HG02642 (cell line): Measurements from ENCODE around the gene ZNF236.
"Not testable (repeated sequence)": the region's sequence is repeated elsewhere in the genome, so short reads cannot be mapped to it uniquely, and the experiment has no call there.

ENCODE experiments used
- ATAC-seq: cut with Tn5 transposase; IDR thresholded peaks from one replicate; pipeline ENCODE4 v1.9.1; 2021; ENCODE audit warnings: mild to moderate bottlenecking; ENCODE audit not compliant: unreplicated experiment, poor library complexity

ZNF236 gene

DNA sequence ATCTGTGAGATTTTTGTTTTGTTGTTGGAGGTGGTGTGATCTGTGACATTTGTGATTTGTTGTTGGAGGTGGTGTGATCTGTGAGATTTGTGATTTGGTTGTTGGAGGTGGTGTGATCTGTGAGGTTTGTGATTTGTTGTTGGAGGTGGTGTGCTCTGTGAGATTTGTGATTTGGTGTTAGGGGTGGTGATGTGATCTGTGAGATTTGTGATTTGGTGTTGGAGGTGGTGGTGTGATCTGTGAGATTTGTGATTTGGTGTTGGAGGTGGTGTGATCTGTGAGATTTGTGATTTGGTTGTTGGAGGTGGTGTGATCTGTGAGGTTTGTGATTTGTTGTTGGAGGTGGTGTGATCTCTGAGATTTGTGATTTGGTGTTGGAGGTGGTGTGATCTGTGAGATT, 144.9 kb downstream of the ZNF236 start:
- ATAC-seq: not testable (repeated sequence)

DNA sequence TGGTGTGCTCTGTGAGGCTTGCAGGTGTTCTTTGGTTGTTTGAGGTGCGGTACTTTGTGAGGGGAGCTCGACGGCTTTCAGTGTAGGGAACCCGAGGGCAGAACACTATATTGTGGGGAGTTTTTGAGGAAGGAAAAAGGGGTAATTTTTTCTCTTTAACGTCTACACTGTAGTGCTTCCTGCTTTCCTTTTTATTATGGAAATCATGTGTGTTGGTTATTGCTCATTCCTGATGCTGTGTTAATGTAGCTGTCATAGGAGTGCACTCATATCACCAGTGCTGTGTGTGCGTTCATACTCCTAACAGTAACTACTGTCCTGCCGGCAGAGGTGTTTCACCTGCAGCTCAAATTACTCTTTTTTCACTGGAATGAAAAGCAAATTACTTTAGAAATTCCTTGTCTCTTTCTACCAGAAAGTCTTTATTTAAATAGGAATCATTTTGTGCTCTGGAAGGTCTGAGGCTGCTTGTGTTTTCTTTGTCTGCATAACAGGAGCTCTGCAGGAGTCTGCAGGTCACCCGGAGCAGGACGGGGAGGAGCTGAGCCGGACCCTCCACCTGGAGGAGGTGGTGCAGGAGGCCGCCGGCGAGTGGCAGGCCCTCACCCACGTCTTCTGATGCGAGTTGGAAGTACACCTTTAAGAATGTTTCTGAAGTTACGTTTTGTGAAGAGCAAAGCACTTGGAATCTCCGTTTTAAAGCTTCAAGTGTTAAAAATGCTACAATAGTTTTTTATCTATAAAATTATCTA, 145.5 kb downstream of the ZNF236 start:
- no peak for ATAC-seq

DNA sequence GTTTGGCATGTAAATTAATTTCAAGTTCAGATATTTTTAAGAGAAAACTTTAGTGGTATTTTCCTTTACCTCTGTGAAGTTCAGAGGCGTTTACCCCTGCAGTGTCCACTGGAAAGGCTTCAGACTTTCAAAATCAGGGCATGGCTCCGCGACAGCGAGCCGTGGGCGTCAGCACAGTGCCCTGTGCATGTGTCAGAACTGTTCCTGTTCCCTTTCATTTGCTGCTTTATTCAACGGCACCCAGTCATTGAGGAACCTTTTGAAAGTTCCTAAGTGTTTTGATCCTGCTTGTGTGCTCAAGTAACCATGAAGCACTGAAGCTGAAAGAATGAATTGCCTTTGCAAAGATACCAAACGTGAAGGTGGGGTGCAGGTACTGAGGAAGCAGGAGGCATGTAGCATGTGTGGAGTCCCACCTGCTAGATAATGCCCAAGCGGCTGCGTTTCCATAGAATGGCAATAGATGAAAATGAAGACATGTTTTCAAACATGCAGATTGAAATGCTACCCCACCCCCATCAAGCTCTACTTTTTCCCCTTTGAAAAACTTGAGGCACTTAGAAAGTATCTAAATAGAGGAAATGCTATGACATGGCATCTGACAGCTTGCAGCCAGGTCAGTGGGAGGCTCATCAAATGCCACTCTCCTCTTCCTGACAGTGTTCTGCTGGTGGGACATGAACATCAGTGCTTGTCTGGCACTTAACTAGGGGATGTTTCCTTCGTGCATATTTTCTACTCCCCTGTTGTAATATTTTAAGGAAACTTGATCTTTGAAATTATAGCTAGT, 148.6 kb downstream of the ZNF236 start:
- ATAC-seq: no peak

DNA sequence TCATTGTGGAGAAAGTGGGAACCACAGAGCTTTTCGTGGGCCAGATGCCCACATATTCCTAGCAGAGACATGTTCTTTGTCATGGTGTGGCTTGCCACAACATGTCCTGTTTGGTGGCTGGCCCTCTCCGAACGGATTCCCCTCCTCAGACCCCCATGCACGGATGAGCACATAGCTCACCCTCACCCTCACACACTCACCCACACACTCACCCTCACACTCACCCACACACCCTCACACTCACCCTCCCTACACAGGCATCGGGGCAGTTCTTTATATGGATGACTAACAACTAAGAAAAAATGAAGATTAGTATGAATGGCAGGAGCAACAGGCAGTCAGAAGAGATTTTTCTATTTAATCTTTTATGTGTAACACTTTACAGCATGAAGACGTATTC, 149.9 kb downstream of the ZNF236 start:
- no peak for ATAC-seq

DNA sequence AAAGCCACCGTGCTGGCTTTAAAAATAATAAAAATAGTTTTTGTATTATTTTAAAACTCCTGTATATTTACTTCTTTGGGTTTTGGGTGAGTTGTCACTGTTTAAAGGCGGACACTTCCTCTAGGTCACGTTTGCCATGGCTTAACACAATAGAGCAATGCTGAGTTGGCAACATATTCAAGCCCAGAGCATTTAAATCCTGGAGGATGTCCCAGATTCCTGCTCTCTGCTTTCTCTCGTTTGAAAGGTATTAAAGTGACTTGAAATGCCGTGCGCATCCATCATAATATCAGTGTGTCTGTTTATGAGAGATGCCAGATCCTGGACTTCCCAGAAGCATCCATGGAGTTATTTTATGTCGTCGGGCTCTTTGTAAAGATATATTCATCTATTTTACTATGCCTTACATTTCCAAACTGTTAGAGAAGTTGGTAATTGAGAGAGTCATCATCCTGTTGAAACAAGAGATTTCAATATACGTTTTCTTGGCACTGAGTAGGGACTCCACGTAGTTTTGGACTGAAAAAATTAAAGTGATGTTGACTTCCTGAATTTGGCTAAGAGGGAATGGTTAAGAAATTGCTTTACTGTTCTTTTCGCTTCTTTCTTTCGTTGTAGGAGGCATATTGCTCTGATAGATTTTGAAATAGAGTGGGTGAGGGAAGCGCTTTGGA, 150.6 kb downstream of the ZNF236 start:
- no peak for ATAC-seq

DNA sequence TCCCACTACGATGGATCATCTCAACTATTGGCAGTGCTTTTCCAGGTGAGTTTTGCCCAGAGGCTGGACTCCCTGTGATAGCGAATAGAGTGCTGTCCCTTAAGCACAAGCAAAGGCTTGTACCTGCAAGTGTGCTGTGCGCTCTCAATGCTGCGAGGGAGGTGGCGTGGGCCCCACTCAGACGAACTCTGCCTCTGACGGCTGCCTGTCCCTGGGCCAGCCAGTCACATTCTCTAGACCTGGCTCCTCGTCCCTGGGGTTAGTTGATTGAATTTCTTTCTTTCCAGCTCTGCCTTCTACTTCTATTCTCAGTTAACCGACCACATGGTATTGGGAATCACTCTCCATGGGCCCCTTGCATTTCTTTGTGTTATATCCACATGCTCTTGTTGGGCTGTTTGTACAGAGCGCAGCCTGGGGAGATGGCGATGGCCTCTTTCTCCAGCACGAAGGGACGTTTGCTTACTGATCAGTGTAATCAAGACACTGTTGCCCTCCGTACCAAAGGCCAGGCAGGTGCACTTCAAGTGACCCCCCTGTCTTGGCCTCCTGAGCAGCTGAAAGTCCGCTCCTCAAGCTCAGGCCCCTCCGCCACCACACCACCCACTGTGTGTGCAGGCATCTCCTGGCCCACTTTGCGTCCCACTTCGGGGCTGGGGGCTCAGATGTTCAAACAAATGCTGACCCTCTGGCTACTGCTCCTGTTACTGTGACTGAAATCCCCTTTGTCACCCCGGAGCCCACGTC, 151.3 kb downstream of the ZNF236 start:
- ATAC-seq: no peak

DNA sequence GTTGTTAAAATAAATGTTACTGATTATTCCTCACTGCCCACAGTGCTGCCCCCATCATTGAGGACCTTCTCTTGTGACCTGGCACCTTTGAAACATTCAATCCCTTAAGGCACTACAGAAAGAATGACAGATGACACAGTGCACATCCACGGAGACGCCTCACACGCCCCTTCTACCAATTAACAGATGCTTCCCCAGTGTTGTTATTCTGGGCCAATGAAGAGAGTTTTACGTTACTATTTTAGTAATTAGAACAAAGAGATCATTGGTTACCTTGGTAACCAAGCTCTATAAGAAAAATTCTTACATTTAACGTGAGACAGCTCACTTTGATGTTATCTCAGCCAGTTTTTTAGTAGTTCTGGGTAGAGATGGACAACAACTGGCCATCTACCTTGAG, 152.0 kb downstream of the ZNF236 start:
- no peak for ATAC-seq

DNA sequence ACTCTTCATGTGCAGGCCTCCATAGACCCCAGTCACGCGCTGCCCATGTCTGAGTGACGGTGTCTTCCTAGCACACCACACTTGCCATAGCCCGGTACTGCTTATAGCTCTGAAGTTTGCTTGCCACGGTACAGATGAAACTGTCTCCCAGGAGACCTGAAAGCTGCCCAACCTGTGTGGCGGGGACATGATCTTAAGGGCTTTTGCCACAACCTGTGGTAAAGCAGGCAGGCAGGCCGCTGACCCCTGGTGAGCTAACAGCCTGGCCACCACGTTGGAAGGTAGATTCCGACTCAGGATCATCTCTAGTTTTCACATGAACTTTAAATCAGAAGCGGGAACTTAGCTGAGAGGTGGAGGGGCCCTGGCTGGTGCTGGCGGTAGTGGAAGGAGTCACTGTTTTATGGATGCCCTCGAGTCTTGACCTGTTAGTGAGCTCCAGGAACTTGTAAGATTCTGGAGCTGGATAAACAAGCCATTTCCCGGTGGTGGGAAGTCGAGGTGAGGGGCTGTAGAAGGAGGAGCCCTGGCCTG, 153.3 kb downstream of the ZNF236 start:
- no peak for ATAC-seq

DNA sequence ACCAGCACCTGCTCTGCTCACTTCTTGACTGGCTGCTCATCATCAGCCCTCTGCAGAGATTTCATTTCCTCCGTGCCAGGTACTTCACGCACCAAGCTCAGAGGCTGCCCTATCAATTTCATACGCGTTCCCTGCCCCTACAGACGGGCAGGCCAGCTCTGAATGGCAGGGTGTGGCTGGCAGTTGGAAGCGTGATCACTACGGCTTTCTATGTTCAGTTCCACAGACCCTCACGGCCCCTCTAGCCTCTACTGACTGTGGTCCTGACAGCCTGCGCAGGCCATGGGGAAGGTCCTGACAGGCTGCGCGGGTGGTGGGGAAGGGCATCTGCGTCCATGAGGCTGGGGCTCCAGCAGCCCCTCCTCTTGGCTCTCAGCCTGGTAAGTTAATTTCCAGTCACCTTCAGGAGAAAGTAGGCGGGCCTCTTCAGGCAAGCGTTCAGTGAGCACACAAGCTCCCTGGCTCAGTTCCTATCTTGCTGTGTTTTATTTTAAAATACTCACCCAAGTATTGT, 154.8 kb downstream of the ZNF236 start:
- no peak for ATAC-seq

DNA sequence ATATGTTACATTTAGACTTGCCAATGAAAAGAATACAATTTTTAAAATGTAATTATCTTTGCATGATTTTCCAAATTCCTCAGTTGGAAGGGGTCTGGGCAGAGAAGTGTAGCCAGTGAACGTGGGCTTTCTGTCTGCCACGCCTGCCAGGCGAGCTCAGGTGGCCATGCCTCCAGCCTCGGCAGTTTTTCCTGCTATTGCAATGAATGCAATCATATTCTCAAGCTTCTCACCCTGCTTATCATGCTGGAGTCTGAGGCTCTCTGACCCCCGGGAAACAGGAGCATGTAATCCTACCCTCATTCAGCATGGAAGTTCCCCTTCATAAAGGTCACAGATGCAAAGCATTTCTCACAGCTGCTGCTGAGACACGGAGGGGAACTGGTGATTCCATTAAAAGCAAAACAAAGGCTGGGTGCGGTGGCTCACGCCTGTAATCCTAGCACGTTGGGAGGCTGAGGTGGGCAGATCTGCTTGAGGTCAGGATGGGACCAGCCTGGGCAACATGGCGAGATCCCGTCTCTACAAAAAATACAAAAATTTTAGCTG, 155.4 kb downstream of the ZNF236 start:
- no peak for ATAC-seq

DNA sequence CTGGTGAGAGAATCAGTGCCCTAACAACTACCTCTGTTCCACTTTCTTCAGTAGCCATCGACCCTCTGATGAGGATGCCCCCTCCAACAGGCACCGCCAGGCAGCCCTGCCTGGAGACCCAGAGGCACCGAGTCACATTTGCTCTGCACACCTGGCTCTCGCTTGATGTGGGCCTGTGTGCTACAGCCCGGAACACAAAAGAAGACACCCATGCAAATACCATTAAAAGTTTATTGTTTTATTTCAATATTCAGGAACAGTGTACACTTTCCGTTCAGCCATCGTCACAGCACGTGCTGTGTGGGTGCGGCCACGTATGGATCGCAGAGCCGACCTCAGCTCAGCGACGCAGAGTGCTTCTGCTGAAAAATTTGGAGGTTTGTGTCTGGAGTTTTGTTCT, 156.3 kb downstream of the ZNF236 start:
- no peak for ATAC-seq

DNA sequence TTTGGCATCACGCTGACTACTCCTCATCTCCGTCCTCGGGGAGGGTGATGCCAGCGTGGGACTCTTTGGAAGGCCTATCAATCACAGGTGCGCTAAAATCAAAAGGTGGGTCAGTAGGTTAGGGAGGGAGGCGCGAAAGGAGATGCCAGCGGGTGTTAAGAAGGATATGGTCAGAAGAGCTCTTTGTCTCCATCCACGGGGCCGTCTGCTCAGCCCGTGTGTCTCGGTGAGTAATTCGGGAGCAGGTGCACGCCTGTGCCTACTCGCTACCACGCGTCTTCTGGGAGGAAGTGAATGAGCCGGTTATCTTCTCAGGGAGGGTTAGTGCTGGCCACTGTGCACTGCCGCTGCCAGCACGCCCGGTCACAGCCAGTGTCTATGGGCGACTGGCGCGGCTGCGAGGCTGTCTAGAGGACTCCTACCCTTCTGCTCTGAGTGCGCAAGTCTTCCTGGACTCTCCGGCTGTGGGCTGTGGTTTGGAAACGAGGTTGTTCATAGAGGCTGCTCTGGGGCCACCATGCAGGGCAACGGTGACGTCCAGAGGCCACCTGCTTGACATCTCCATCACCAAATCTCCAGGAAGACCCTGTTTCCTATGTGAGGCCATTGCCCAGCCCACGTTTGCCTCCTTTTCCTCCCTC, 156.9 kb downstream of the ZNF236 start:
- ATAC-seq: no peak

DNA sequence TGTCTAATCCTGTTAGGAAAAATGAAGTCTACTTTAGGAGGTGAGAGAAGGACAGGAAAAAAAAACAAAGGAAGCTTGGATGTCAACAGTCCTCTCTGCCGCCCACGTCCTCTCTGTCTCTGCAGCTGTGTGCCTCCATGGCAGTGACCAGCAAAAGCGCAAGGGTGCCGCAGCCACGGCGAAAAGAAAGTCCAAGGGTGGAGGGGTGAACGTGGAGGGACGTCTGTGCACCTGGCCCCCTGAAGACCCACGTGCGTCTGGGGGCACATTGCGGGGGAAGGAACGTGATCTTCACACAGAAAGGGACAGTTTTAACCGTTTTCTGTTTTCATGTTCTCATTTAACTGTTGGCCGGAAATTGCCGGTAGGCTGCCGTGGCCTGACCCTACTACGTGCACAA, 157.5 kb downstream of the ZNF236 start:
- ATAC-seq: no peak

DNA sequence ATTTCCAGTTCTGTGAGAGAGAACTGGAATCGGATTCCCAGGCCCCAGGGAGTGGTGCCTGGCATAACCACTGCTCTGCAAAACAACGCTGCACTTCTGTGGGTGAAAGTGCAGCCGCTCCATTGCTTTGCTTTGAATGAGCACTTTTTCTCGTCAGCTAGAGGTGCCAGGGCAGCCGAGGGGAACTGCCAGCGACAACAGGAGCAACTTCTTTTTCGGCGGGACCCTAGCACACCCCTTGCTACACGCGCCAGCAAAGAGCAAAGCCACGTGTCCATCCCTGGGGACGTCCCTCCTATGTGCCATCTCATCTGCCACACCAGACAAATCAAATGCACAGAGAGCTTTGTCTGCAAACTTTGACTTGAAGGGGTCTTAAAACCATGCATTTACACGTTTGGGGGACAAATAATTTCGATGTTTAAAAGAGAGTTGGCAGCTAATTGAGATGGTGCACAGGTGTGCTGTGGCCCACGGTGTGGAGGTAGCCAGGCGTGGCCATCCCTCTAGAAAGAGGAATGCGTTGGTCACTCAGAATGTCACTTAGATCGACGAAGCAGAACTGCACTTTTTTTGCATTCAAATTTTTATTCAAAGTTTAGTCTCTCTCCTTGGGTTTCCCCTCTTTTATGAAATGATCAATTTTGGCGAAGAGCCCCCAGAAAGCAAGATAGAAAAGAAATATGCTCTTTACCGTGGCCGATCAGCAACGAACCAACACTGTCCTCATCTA, 158.5 kb downstream of the ZNF236 start:
- ATAC-seq: peak; percentile 33

DNA sequence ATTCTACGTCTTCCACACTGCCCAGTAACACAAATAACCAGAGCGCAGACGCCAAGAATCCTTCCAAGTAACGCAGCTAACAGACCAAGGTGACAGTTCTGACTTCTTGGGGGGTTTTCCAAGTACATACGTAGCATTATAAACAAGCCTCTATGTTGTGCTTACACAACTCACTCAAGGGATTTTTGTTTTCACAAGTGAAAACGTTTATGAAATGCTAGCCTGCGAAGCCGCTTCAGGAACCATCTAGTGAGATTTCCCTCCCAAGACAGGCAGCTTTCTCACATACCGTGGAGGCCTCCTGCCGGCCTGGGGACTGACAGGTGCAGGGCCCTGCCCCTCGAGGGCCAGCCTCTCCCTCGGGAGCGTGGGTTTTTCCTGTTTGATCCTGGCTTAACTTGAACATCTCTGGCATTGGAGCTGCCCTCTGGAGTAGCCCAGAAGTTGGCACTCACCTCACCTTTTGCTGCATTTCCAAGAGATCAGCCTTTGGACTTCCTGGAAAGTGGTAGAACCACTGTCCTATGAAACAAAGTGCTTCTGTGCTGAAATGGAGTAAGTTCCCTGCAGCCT, 159.1 kb downstream of the ZNF236 start:
- peak; percentile 60 for ATAC-seq

DNA sequence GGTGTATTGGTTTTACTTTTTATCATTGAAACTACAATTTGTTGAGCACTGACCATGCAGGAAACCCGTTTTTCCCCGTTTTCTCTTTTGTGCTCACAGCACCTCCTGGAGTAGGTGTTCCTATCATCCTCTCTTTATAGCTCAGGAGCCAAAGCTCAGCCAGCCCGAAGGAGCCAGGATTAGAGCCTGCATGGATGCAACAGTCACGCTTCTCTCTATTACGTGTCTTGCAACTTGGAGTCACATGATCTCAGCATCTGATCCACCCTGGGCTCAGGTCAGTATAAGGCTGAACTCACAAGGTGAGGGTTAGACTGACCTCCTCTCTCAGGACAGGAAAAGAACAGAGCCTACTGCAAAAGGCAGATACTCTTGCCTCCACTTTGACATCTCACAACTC, 159.7 kb downstream of the ZNF236 start:
- no peak for ATAC-seq

DNA sequence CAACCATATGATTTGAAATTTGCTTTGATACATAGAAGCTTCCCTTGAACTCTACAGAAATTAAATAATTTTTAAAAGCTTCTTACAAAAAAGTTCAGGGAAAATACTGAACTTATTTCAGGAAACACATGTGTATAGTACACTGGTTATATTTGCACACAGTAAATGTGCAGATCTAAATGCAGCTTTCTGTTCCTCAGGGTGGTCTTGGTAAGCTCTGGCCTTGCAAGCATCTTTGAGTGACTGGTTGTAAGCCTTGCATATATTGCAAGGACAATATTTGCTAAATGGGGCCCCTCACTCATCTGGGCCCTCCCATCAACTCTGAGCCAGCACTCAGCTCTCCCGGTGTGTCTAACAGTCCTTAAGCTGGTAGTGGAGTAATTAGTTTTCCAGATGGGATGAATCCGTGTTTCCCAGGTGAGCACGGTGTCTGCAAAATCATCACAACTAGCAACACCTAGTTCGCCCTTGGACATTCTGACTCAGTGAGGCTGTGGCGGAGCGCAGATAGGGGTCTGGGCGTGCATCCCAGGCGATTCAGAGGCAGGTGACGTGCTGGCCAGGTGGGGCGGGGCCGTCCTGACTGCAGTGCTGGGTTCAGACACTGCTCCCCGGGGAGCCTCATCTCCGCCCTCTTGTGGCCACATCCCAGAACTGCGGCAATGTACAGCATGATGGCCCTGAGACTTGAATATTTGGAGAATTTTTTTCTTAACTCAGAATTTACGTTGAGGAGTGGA, 160.7 kb downstream of the ZNF236 start:
- ATAC-seq: peak; percentile 72

DNA sequence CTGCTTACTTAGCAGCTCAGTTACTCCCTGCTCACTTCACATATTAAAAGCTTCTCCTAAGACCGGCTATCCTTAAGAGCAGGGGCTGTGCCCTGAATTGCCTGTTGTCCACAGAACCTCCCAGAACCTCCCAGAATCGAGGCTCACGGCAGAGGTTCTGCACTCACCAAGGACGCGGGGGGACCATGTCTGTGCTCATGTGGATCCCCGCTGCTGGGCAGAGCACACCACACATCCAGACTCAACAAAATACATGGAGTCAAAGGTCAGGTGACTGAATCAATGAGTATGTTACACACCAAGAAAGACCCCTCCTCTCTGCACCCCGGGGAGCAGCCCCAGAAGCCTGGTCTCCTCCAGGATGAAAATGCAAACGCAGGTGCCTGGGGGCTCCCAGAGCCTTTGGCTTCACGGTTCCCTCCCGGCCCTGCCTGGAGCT, 161.3 kb downstream of the ZNF236 start:
- no peak for ATAC-seq
